Activated T-cell treated with anti-CD3 and anti-CD28 coated beads, Interleukin-2, amount 50 U/mL, for 24 hours (primary cell): ENCODE data around the gene NABP1.

Experiments
- DNase-seq: peaks from one replicate; pipeline ENCODE4 v3.0.0-alpha.2; 2020
- H3K27ac Mint-ChIP-seq: 2 replicates; pipeline ENCODE4 v1.8.0; 2020; ENCODE audit warnings: mild to moderate bottlenecking, mixed read lengths
- H3K27me3 Mint-ChIP-seq: 2 replicates; pipeline ENCODE4 v1.8.0; 2020; ENCODE audit warnings: mixed read lengths
- H3K36me3 Mint-ChIP-seq: 2 replicates; pipeline ENCODE4 v1.8.0; 2020; ENCODE audit warnings: low read depth, mixed read lengths
- H3K4me1 Mint-ChIP-seq: 2 replicates; pipeline ENCODE4 v1.8.0; 2020; ENCODE audit warnings: low read depth, mixed read lengths
- H3K4me3 Mint-ChIP-seq: 2 replicates; pipeline ENCODE4 v1.8.0; 2020; ENCODE audit warnings: mild to moderate bottlenecking, moderate library complexity, mixed read lengths
- H3K9me3 Mint-ChIP-seq: 2 replicates; pipeline ENCODE4 v1.8.0; 2020; ENCODE audit warnings: mixed read lengths

NABP1 gene

GRCh38 chr2:191686066-191686465 lies 8.1 kb downstream of the NABP1 start:
- Mint-ChIP-seq H3K4me1 (peaks cover 84% of the 10 kb centered on the region), H3K4me3 (no peak overlapping the region), H3K27ac (peak overlapping the region; percentile 67), H3K9me3 (no peaks in the 10 kb centered on the region), H3K27me3 (no peaks in the 10 kb centered on the region), H3K36me3 (peaks cover 87% of the 10 kb centered on the region)
- DNase-seq, result no peak

DNA sequence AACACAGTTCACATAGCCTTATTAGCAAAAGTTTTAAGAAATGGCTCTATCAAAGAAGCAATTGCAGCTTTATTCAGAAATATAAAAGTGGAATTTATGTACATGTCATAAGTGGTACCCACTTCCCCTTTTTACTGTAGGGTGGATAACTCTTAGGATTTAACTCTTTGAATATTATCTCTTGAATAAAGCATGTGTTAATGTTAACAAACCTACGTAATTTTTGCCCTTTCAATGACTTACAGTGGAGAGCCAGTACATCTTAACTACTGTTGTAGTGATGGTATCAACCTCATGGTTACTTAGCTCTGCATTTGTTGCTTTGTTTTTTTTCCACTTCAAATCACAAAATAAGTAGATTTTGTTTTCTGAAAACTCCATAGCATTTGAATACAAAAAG lies 8.8 kb downstream of the NABP1 start:
- Mint-ChIP-seq H3K4me3 (no peak overlapping the region), H3K27me3 (no peaks in the 10 kb centered on the region), H3K9me3 (no peaks in the 10 kb centered on the region), H3K4me1 (peaks cover 83% of the 10 kb centered on the region), H3K27ac (peak overlapping the region; percentile 67), H3K36me3 (peaks cover 82% of the 10 kb centered on the region)
- no peak for DNase-seq

GRCh38 chr2:191687867-191688266 lies 9.9 kb downstream of the NABP1 start:
- H3K9me3 Mint-ChIP-seq, result no peaks in the 10 kb centered on the region
- peak overlapping the region; percentile 93 for H3K27ac Mint-ChIP-seq
- DNase-seq, result no peak
- peaks cover 75% of the 10 kb centered on the region for H3K4me1 Mint-ChIP-seq
- H3K4me3 Mint-ChIP-seq, result no peak overlapping the region
- no peaks in the 10 kb centered on the region for H3K27me3 Mint-ChIP-seq
- H3K36me3 Mint-ChIP-seq, result peaks cover 72% of the 10 kb centered on the region

GRCh38 chr2:191688934-191689695 lies 11.2 kb downstream of the NABP1 start:
- Mint-ChIP-seq H3K9me3 (no peaks in the 10 kb centered on the region), H3K27me3 (no peaks in the 10 kb centered on the region), H3K36me3 (peaks cover 66% of the 10 kb centered on the region), H3K4me3 (no peak overlapping the region), H3K27ac (peak overlapping the region; percentile 93), H3K4me1 (peaks cover 71% of the 10 kb centered on the region)
- no peak for DNase-seq

GRCh38 chr2:191690327-191690726 lies 12.4 kb downstream of the NABP1 start:
- no peak overlapping the region for H3K4me3 Mint-ChIP-seq
- H3K27me3 Mint-ChIP-seq, result no peaks in the 10 kb centered on the region
- H3K36me3 Mint-ChIP-seq, result peaks cover 61% of the 10 kb centered on the region
- no peak for DNase-seq
- peaks cover 66% of the 10 kb centered on the region for H3K4me1 Mint-ChIP-seq
- no peaks in the 10 kb centered on the region for H3K9me3 Mint-ChIP-seq
- H3K27ac Mint-ChIP-seq, result no peak overlapping the region

DNA sequence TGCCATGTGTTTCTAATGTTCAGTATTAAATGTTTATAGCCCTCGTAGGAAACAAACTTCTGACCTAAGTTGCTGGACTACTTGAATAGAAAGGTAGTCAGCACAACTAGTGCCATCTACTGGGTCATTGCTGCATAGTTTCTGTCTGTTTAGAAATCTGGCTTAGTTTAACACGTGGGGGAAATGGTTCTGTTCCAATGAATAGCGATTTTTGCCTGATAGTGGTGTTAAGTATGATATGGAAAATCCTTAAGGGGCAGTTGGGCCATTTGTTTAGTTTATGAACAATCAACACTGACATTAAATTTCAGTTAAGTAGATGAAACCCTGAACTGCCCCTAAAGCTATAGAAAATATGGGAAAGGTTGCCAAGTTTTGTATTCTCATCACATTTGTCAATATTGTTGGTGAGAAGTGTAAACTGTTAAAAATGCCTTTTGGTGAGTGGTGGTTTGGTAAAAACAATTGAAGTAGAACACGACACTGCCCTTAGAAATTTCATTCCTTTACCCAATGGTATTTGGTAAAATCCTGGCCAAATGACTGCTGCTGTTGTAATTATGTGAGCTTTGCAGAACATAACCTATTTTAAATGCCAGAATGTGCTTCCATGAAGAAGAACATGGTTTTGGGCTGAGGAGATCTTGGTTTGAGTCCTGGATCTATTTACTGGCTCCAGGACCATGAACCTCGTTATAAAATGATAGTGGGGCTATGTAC lies 13.2 kb downstream of the NABP1 start:
- Mint-ChIP-seq H3K4me3 (no peak overlapping the region), H3K9me3 (no peaks in the 10 kb centered on the region), H3K36me3 (peaks cover 61% of the 10 kb centered on the region), H3K27ac (no peak overlapping the region), H3K27me3 (no peaks in the 10 kb centered on the region), H3K4me1 (peaks cover 58% of the 10 kb centered on the region)
- DNase-seq, result no peak

DNA sequence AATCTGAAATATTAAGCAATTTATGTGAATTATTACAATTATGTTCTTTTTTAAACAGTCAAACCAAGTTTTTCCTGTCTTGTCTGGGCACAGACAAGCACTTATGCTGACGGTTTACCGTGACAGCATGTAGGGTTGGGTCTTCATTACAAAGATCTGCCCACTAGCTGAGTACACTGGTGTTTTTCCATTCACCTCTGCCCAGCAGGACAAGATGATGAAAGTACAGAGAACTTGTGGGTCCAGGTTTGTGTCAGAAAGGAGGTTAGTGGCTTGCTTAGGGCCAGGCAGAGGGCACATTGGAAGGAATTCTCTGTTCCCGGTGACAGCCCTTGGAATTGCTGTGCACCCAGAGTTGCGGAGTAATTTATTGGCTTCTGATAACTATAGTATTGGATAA lies 14.0 kb downstream of the NABP1 start:
- H3K27me3 Mint-ChIP-seq, result no peaks in the 10 kb centered on the region
- no peaks in the 10 kb centered on the region for H3K9me3 Mint-ChIP-seq
- no peak overlapping the region for H3K27ac Mint-ChIP-seq
- no peak overlapping the region for H3K4me3 Mint-ChIP-seq
- H3K36me3 Mint-ChIP-seq, result peaks cover 59% of the 10 kb centered on the region
- H3K4me1 Mint-ChIP-seq, result peaks cover 51% of the 10 kb centered on the region
- DNase-seq, result no peak

- H3K27me3 Mint-ChIP-seq, result no peaks in the 10 kb centered on the region
- no peak for DNase-seq
These were observed 14.7 kb downstream of the NABP1 start for GRCh38 chr2:191692502-191693115.

GRCh38 chr2:191693166-191693565 lies 15.2 kb downstream of the NABP1 start:
- H3K27me3 Mint-ChIP-seq, result no peaks in the 10 kb centered on the region
- DNase-seq, result no peak
- H3K4me1 Mint-ChIP-seq, result peaks cover 39% of the 10 kb centered on the region
- peaks cover 52% of the 10 kb centered on the region for H3K36me3 Mint-ChIP-seq
- no peak overlapping the region for H3K4me3 Mint-ChIP-seq
- H3K9me3 Mint-ChIP-seq, result no peaks in the 10 kb centered on the region
- no peak overlapping the region for H3K27ac Mint-ChIP-seq

More at GRCh38 chr2:191692502-191693115, 14.7 kb downstream of the NABP1 start:
- peaks cover 45% of the 10 kb centered on the region for H3K4me1 Mint-ChIP-seq
- H3K9me3 Mint-ChIP-seq, result no peaks in the 10 kb centered on the region
- no peak overlapping the region for H3K27ac Mint-ChIP-seq
- no peak overlapping the region for H3K4me3 Mint-ChIP-seq
- peaks cover 53% of the 10 kb centered on the region for H3K36me3 Mint-ChIP-seq

DNA sequence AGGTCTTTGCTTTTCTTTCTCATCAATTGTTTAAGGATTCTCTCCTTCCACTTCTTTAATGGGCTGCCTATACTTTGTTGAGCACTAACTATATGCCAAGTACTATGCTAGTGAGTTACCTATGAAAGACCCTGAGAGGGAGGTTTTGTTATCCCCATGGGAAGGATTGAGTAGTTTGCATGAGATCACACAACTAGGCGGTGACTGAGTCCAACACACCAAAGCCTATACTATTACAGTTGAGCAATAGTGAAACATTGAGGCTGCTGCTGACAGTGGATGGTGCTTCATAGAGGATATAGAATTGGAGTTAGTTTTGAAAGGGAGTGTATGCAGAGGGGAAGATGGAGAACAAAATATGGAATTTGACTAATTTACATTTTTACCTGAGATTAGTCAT lies 15.8 kb downstream of the NABP1 start:
- no peaks in the 10 kb centered on the region for H3K27me3 Mint-ChIP-seq
- no peak overlapping the region for H3K4me3 Mint-ChIP-seq
- peaks cover 33% of the 10 kb centered on the region for H3K4me1 Mint-ChIP-seq
- peak overlapping the region; percentile 6 for H3K27ac Mint-ChIP-seq
- peaks cover 49% of the 10 kb centered on the region for H3K36me3 Mint-ChIP-seq
- DNase-seq, result no peak
- H3K9me3 Mint-ChIP-seq, result no peaks in the 10 kb centered on the region

GRCh38 chr2:191696001-191696400 lies 18.1 kb downstream of the NABP1 start:
- DNase-seq, result no peak
- Mint-ChIP-seq H3K36me3 (peaks cover 48% of the 10 kb centered on the region), H3K27me3 (no peaks in the 10 kb centered on the region), H3K4me3 (no peak overlapping the region), H3K4me1 (peaks cover 13% of the 10 kb centered on the region), H3K27ac (no peak overlapping the region), H3K9me3 (no peaks in the 10 kb centered on the region)

DNA sequence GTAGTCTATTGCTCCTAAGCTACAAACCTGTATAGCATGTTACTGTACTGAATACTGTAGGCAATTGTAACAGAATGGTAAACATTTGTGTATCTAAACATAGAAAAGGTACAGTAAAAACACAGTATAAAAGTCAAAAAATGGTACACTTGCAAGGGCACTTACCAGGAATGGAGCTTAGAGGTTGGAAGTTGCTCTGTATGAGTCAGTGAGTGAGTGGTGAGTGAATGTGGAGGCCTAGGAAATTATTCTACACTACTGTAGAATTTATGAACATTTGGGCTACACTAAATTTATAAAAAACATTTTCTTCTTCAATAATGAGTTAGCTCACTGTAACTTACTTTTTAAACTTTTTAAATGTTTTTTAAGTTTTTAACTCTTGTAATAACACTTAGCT lies 19.0 kb downstream of the NABP1 start:
- no peak for DNase-seq
- no peak overlapping the region for H3K4me3 Mint-ChIP-seq
- H3K27ac Mint-ChIP-seq, result peak overlapping the region; percentile 38

GRCh38 chr2:191697870-191698269 lies 19.9 kb downstream of the NABP1 start:
- Mint-ChIP-seq H3K27ac (no peak overlapping the region), H3K36me3 (peaks cover 55% of the 10 kb centered on the region)

More for the DNA sequence above, 19.0 kb downstream of the NABP1 start:
- Mint-ChIP-seq H3K9me3 (no peaks in the 10 kb centered on the region), H3K27me3 (no peaks in the 10 kb centered on the region), H3K36me3 (peaks cover 57% of the 10 kb centered on the region), H3K4me1 (peaks cover 8% of the 10 kb centered on the region)

DNA sequence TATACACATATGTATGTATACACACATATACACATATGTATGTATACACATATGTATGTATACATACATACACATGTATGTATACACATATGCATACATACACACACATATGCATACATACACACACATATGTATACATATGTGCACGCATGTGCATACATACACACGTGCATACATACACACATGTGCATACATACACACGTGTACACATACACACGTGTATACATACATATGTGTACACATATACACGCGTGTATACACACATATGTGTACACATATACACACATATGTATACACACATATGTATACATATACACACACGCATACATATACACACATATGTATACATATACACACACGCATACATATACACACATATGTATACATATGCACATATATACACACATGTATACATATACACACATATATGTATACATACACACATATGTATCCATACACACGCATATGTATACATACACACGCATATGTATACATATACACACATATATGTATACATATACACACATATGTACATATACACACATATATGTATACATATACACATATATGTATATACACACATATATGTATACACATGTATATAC lies 21.5 kb downstream of the NABP1 start:
- Mint-ChIP-seq H3K9me3 (no peaks in the 10 kb centered on the region), H3K4me3 (no peak overlapping the region), H3K4me1 (no peaks in the 10 kb centered on the region), H3K36me3 (peaks cover 55% of the 10 kb centered on the region), H3K27me3 (no peaks in the 10 kb centered on the region), H3K27ac (no peak overlapping the region)
- DNase-seq, result no peak

More at GRCh38 chr2:191697870-191698269, 19.9 kb downstream of the NABP1 start:
- H3K4me1 Mint-ChIP-seq, result peaks cover 7% of the 10 kb centered on the region
- H3K27me3 Mint-ChIP-seq, result no peaks in the 10 kb centered on the region
- H3K4me3 Mint-ChIP-seq, result no peak overlapping the region
- no peaks in the 10 kb centered on the region for H3K9me3 Mint-ChIP-seq
- no peak for DNase-seq
